GM19035 (cell line): Measurements from ENCODE around the gene COL4A6.

Experiments
- ATAC-seq: cut with Tn5 transposase; IDR thresholded peaks from one replicate; pipeline ENCODE4 v1.9.1; 2021; ENCODE audit not compliant: unreplicated experiment

COL4A6 gene

DNA sequence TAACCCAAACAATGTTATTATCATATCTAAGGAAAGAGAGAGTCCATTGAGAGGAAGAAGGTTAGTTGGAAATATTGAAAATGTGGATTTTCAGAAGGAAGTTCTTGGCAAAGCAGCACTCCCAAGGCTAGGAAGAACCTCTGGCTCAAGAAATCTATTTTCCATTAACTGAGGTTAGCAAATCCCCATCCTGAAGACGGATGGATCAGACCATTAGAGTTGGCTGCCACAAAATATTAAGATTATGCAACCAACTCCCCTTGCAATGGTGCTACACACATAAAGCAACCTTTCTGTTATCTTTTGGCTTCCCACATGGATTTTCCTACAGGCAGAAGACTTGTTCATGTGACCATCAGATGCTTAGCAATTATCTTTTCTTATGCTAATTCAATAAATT lies 96.3 kb downstream of the COL4A6 start:
- no peak for ATAC-seq

DNA sequence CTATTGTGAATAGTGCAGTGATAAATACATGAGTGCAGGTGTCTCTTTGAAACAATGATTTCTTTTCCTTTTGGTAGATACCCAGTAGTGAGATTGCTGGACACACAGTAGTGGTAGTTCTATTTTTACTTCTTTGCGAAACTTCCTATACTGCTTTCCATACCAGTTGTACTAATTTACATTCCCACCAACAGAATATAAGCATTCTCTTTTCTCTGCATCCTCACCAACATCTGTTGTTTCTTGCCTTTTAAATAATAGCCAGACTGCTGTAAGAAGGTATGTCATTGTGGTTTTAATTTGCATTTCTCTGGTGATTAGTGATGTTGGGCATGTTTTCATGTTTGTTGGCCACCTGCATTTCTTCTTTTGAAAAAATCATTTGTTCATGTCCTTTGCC lies 105.9 kb downstream of the COL4A6 start:
- ATAC-seq = no peak

DNA sequence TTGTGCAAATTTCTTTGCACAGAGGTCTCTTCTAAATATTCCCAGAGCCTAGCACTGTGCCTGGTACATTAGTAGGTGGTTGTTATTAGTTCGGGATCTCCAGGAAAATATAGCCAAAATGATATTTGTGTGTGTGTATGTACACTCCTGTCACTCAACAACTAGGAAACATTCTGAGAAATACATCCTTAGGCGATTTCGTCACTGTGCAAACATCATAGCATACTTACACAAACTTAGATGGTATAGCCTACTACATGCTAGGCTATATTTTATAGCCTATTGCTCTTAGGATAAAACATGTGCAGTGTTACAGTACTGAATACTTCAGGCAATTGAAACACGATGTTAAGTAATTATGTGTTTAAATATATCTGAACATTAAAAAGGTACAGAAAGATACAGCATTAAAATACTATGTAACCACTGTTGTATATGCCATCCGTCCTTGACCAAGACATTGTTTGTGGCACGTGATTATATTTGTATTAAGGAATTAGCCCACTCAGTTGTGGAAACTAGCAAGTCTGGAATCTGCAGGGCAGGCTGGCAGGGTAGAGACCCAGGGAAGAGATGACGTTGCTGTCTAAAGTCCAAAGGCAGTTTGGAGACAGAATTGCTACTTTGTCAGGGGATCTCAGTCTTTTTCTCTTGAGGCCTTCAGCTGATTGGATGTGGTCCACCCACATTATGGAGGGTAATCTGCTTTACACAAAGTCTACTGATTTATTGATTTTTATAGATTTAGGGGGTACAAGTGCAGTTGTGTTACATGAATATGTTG lies 106.9 kb downstream of the COL4A6 start:
- ATAC-seq = no peak

DNA sequence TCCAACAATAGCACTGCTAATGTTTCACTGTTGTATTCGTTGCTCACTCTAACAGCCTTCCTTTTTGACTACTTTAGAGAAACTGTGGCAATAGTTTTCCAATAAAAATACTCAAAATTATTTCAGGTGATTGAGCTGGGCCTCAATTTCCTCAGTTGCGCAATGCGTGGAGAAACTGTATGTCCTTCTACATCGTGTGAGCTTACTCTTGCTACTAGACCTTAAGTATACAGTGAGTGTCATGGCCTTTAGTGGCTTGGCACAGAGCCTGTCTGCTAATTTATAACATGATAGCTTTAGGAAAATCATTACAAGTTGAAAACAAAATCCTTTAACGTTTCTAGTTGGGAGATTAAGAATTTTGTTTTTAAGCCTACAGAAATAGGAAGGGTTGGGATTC lies 114.5 kb downstream of the COL4A6 start:
- ATAC-seq = no peak

DNA sequence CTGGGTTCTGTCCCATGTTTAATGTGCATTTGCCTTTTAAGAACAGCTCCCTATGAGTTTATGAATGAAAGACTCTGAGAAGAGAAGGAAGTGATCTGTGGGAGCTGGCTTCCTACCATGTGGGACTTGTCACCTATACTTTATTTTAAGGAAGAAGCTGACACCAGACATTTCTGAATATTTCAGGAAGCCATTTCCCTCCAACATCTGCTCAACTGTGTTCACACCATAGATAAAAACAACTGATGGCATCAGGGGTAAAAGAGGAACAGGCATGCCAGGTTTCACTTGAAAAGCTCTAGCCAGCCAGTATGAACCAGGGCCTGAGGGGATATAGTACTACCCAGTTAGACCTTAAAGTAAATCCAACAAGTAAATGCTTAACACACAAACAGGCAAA lies 116.0 kb downstream of the COL4A6 start:
- no peak for ATAC-seq

DNA sequence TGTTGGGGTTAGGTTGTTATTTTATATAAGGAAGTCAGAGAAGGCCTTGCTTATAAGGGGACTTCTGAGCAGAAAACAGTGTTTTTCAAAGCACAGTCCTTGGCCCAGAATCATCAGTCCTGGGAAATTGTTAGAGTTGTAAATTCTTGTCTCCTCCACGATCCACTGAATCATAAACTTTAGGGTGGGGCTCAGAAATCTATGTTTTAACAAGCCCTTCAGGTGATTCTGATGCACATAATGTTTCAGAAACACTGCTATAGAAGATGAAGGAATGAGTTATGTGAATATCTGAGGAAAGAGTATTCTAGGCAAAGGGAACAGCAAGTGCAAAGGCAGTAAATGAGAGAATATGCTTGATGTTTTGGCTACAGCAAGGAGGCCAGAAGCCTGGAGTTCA lies 121.8 kb downstream of the COL4A6 start:
- ATAC-seq = no peak

DNA sequence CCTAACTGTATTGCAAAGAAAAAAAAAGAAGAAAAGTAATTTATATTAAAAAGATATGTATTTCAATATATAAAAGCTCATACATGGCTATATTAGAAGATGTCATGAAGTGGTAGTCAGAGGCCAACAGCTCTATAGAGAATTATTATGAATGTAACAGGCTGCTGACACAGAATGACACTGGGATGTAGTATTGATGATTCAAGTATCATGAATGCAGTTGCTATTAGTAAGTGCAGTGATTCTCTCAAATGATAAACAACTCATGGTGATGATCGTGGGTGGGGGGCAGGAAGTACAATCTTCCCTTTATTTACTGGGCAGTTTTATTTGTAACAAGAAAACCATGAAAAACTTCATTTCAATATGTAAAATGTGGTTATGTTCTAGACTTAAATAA lies 124.6 kb downstream of the COL4A6 start:
- ATAC-seq = no peak

DNA sequence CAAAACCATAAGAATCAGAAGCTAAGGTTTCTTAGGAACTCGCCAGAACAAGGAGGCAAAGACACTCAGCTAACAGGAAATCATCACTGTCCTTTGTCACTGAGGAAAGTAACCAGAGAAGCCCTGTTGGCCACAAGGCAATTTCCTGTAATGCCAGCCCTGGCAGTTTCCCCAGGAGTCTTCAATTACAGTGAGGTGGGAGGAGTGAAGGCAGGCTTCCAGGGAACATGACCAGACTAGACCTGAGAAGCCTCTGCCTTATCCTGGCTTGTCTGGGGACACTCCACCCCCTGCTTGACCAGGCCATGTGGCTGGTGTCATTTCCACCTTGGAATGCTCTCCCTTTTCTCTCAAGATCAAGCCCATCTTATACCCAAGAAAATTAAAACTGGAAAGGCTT lies 125.3 kb downstream of the COL4A6 start:
- ATAC-seq = no peak

DNA sequence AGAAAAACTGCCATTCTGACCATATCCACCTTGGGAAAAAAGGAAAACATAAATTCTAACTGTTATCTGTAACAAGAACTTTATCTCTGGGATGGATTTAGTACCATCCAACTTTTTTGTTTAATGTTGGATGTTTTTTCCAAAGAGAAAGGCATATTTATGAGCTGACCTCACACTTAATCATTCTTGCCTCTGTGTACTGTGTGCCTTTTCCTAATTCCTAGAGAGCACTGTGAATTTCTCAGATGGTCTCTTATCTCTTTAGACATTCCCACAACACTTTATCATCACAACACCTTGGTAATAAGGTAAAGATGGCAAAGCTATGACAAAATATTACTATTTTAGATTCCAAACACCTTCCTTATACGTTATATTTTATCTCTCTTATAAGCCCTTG lies 126.2 kb downstream of the COL4A6 start:
- ATAC-seq = no peak

DNA sequence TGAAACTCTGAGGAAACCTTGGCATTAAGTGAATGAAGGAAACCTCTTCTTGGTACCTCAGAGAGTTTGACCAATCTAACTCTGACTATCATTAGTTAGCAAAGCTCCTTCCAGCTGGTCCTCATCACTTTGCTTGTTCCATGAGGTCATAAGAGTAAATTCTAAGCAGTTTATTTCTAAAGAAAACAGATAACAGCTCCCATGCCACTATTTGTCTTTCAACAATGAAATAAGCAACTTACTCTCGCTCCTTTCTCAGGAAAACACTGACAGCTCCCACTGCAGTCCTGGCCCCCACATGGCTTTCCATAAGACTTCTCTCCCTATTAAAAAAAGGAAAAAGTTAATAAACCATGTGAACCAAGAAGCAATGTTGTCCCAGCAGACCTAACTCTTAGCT lies 127.7 kb downstream of the COL4A6 start:
- no peak for ATAC-seq

DNA sequence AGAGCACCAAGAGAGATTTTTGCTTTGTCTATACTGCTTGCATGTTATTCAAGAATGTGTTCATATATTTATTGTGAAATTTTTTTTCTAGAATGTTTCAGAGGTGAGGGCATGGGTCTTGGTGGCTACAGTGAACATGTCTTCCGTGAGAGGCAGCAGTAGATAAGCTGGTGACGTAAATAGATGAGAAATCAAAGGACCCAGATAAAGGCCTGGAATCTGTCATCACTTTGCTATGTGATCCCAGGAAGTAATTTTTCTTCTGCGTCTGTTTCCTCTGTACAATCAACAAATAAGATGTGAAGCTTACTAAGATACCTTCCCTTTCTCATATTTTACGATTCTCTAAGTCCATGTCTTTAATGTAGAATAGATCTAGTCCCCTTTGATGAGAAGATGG lies 129.1 kb downstream of the COL4A6 start:
- ATAC-seq = no peak

DNA sequence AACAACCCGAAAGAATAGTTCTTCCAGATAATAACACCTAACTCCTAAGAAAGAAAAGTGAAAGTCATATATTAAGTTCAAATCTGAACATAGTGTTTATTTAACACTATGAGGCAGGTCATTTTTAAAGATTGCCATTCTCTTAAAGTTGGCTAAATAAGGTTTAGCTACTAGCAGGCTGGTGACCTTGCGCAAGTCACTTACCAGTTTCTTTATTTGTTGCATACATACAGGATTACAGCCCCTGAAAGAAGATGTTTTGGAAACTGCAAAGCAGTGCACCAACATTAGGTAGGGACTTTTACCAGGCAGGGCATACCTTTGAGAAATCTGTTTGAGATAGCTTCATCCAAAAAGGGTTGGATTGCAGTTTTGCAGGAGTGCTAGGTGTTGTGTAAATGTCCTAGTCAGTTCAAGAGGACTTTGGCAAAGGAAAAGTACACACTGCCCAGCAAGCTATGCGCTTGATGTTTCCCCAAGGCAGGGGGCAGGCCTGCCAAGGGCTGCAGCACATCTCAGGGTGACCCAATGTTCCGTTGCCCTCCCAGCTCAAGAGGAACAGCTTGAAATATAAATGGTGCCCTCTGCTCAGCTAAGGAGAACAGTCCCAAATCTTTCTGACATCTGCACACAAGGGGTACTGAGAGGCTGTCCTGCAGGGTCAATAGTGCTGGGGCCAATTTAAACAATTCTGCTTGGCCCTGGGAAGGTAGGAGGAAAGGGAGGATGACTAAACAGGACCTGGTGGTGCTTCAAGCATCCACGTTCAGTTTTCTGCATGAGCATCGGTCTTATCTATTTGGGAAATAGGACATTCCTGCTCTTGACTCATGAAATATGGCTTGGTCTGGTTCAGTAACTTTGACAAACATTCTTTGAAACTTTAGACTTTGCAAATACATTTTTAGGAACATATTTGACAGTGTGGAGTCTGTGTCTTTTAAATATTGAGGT lies 130.8 kb downstream of the COL4A6 start:
- ATAC-seq = no peak

DNA sequence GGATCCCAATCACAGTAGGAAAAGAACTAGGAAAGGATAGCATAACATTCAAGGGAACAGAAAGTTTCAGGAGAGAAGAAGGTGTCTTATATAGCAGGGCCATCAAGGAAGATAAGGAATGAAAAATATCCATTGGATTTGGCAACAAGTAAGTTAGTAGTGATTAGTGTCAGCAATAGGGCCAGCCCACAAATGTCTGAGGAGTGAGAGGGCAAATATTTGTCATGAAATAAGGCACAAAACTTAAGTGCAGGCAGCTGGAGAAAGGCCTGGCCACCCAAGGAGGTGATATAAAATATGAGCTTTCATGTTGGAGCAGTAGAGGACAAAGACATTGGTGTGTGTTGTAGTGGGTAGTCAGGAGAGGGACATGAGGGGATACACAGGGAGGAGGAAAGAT lies 132.1 kb downstream of the COL4A6 start:
- no peak for ATAC-seq

DNA sequence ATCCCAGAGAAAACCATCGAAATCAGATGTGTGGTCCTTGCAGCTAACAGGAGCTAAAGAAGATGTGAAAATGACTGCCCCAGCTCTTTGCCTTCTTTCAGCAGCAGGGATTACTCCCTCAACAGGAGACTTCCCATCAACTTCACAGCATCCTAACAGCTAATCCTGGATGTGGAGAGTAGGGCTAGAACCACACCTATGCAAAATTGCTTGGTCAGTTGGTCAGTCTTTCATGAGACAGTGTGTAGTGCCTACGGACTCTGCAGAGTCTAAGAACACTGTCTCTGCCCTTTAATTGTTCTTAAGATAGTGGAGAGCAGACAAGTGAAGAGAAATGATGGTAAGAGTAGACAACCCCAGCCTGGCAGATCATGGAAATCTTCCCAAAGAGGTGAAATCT lies 133.5 kb downstream of the COL4A6 start:
- ATAC-seq = no peak

DNA sequence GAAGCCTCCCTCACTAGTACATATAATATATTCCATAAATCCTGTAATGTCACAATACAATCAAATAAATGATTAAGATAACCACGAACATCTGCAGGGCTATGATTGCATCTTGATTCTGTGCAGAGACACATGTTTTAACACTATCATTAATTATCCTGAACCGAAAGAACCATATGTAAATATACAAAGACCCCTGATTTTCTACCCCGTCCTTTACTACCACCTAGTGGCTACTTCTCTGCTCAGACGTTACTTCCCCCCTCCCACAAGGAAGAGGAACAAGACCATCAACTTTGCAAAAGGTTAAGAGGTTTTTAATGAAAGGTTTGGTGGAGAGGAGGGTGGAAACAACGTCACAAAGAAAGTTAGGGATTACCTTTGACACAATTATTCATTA lies 134.0 kb downstream of the COL4A6 start:
- ATAC-seq = no peak

DNA sequence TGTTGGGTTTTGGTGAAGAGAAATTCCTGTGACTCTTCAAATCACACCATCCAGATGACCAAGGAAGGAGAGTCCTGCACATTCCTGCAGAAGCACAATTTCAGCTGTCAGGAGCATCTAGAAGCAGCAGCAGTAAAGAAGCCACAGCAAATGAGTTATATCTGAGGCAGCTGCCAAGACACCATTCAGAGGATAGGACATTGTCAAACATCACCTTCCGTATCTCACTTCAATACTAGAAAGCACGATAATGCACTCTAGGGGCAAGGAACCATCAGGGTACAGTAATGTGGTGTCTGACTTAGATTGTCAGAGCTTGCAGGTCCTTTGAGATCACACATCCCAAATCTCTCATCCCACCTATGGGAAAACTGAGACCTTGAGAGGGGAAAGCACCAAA lies 134.5 kb downstream of the COL4A6 start:
- ATAC-seq = no peak

DNA sequence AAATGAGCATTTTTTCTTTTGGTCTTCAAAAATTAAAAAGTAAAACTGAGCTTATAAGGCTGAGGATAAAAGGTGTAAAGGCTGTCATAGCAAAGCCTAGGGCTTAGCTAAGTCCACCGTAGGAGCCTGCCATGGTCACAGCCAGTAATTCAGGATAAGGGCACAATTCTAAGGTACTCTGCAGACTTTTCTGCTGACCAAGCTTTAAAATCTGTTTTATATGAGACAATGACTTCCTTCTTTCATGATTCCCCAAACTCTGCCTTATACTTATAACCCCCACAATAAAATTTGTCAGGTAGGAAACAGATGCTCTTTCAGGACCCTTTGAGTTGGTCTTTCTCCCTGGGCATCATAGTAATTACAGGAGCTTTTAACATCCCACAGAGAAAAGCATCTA lies 138.5 kb downstream of the COL4A6 start:
- ATAC-seq = no peak

DNA sequence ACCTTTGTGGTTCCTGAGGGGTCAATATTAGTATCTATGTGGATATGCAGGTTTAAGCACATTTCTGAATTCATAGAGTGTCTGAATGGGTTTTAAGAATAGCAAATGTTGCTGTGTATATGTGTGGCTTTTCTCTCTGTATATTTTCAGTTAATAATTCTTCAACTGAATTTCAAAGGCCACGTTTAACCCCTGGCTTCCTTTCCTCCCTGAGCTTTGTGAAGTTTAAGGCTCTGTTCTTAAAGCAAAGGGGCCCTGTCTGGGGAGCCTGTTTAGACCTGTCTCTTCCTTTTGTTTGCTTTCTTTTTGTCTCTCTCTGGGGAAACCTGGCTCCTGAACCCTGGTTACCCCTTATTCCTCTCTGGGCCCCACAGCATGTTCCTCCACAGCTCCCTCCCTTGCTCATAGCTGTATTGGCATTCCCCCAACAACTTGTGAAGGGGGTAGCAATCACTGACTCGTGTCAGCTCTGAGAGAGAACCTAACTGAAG lies 139.1 kb downstream of the COL4A6 start:
- ATAC-seq = no peak

DNA sequence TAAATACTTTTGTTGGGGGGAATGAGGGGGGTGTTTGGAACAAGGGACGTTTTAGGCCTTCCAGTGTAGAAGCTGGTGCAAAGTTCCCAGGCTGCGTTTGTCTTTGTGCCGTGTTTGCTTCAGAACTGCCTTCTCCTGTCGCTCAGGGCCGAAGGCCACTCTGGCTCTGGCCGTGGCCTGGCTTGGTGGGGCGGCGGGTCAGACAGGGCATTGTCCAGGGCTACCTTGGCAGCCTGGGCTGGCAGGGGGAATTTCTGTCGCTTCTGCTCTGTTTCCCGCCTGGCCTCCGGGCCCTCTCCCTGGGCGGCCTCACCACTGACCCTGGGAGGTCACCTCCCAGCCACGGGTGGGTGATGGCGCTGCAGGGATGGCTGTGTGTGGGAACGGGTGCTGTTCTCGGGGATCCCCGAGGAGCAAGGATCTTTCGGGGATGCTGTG lies 140.0 kb downstream of the COL4A6 start:
- ATAC-seq = no peak

DNA sequence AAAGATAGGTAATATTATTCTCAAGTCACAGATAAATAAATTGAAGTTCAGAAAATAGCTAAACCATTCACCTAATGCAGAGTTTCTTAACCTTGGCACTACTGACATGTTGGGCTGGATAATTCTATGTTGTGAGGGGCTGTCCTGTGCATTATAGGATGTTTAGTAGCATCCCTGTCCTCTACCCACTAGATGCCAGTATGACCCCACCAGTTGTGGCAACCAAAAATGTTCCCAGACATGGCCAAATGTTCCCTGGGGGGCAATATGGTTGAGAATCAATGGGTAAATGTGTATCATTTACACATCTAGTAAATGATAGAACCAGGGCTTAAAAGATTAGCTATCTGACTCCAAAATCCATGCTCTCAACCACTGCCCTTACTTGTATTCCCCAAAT lies 140.9 kb downstream of the COL4A6 start:
- no peak for ATAC-seq

DNA sequence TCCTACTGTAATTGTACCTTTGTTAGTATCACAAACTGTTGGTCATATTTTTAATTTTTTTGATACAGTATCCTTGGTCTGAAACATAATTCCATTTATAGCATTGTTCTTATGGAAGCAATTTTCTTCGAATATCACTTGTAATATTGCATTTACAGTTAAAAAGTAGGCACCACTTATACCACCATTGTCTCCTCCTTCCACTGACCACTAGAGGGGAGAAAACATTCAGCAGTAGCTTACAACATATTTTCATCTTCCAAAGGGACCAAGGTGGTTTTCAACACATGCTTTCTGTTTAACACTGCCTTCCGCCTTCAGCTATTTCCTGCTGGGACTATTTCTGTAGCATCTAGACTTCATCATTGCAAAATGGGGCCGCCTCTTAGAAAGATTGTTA lies 146.2 kb downstream of the COL4A6 start:
- ATAC-seq = no peak

DNA sequence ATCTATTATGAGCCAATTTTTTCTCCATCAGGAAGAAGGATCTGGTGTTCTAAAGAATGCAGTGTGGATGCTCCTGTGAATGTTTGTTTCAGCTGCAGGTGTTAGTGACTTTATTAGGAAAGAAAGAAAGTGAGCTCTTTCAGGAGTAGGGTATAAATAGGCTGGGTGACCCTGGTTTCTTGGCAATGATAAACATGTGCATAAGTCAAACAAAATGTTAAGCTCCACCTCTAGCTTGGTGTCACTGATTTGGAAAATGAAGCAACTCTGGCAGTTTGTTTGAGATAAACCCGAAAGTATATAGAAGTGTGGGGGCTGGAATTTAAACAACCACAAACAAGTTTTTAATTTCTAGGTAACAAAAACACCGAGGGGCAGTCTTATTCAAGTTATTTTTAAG lies 152.3 kb downstream of the COL4A6 start:
- ATAC-seq = no peak
